K562 (cell line): ENCODE data around the gene PVALEF. TPM values are rescaled to one million over a fixed set of nuclear protein-coding genes. Genes with fewer than 3 reads are reported as not detected.

Experiments
- ATAC-seq: fragments of 200-7000 bp; cut with Tn5 transposase; 3 replicates; pipeline ENCODE4 v1.9.1; 2020; ENCODE audit warnings: moderate library complexity
- BruUV-seq: library from RNA; stranded (reverse); fragments of 400-500 nt; replicated peaks from 2 replicates; lab custom pipeline; 2021; lab: Mats Ljungman, UMichigan
- CTCF ChIA-PET: fragments of 300-600 bp; formaldehyde crosslinking; extraction: SDS; loops from one replicate; lab custom pipeline; 2021; ENCODE audit warnings: low intra/inter-chr PET ratio; lab: Yijun Ruan, JAX
- POLR2A ChIA-PET: fragments of 300-600, 350-650 bp; sonication (Branson Sonifier 250); formaldehyde crosslinking; extraction: SDS; loops from one replicate; lab custom pipeline; 2021; ENCODE audit warnings: antibody characterized with exemption, inconsistent platforms; lab: Yijun Ruan, JAX
- DNase-seq, 4 experiments: peaks; one replicate each; pipeline versions ENCODE4 v3.0.0 to v3.0.0-alpha.2; 2011 to 2018; ENCODE audit warnings: low spot score in 3 of 4, mixed read lengths in 3 of 4; ENCODE audit errors: extremely low read depth in 1 of 4
- FAIRE-seq: peaks from 2 replicates; lab custom pipeline; 2011; peaks lifted over from hg19 to GRCh38; lab: Jason Lieb, UNC
- H2AFZ ChIP-seq: 2 replicates; pipeline ENCODE4 v1.6.0; 2011; ENCODE audit warnings: low read depth, low read length, control low read depth, inconsistent platforms
- H3K27ac ChIP-seq: fragments of 200-600 bp; 3 replicates; pipeline ENCODE4 v1.8.0; 2011; ENCODE audit warnings: low read depth, mild to moderate bottlenecking, control low read depth, inconsistent platforms, low read length, moderate library complexity, mixed read lengths; ENCODE audit errors: extremely low read depth
- H3K27me3 ChIP-seq, 2 experiments: fragments of 300-600 bp in 1 of 2; 2 replicates in 1 of 2; 3 replicates in 1 of 2; pipeline versions ENCODE4 v1.6.0 to v1.8.0; 2011; ENCODE audit warnings: inconsistent platforms in 2 of 2, low read length in 2 of 2, mild to moderate bottlenecking in 1 of 2, mixed read lengths in 1 of 2, moderate library complexity in 1 of 2; ENCODE audit not compliant: control insufficient read depth in 2 of 2, insufficient read depth in 2 of 2
- H3K36me3 ChIP-seq: fragments of 300-600 bp; 3 replicates; pipeline ENCODE4 v1.8.0; 2011; ENCODE audit warnings: mild to moderate bottlenecking, low read length, inconsistent platforms; ENCODE audit not compliant: control insufficient read depth, insufficient read depth
- H3K4me1 ChIP-seq, 2 experiments: fragments of 200-600 bp in 1 of 2; replicated peaks in 1 of 2; 2 replicates in 1 of 2; 3 replicates in 1 of 2; pipeline versions ENCODE4 v1.5.1 to v1.8.0; 2011; ENCODE audit warnings: inconsistent platforms in 2 of 2, low read length in 2 of 2, mild to moderate bottlenecking in 1 of 2, mixed read lengths in 1 of 2, moderate library complexity in 1 of 2; ENCODE audit not compliant: control insufficient read depth in 2 of 2, insufficient read depth in 2 of 2
- H3K4me2 ChIP-seq: 2 replicates; pipeline ENCODE4 v1.6.1; 2011; ENCODE audit warnings: low read length, control low read depth, inconsistent platforms, mixed read lengths; ENCODE audit not compliant: insufficient read depth
- H3K4me3 ChIP-seq: fragments of 200-600 bp; sonication (generic), shearing (Covaris generic); 2 replicates; pipeline ENCODE4 v1.5.1; 2016; ENCODE audit warnings: control low read depth, inconsistent platforms
- H3K79me2 ChIP-seq: fragments of 200-600 bp; 3 replicates; pipeline ENCODE4 v1.8.0; 2011; ENCODE audit warnings: low read length, inconsistent platforms; ENCODE audit not compliant: control insufficient read depth, insufficient read depth
- H3K9ac ChIP-seq, 2 experiments: 2 replicates each; pipeline versions ENCODE4 v1.6.0 to v1.6.1; 2011; ENCODE audit warnings: low read depth in 2 of 2, low read length in 2 of 2, control low read depth in 1 of 2, inconsistent platforms in 1 of 2, mild to moderate bottlenecking in 1 of 2, mixed read lengths in 1 of 2; ENCODE audit not compliant: insufficient read depth in 1 of 2
- H3K9me1 ChIP-seq: one replicate; pipeline ENCODE4 v1.6.0; 2011; ENCODE audit warnings: inconsistent platforms, mild to moderate bottlenecking, low read length, moderate library complexity; ENCODE audit not compliant: control insufficient read depth, insufficient read depth
- H3K9me3 ChIP-seq: replicated peaks from 2 replicates; pipeline ENCODE4 v1.5.1; 2011; ENCODE audit warnings: low read depth, low read length, inconsistent platforms; ENCODE audit not compliant: control insufficient read depth, insufficient read depth
- H4K20me1 ChIP-seq: replicated peaks from 2 replicates; pipeline ENCODE4 v1.6.1; 2011; ENCODE audit warnings: low read length, inconsistent platforms, mixed read lengths; ENCODE audit not compliant: control insufficient read depth, insufficient read depth
- ERF ChIP-seq: fragments of 450-650 bp; formaldehyde crosslinking; IDR thresholded peaks from 2 replicates; pipeline ENCODE4 v1.4.0; 2020; ENCODE audit warnings: mild to moderate bottlenecking, mixed read lengths
- HDAC2 ChIP-seq: fragments of 450-650 bp; IDR thresholded peaks from 2 replicates; pipeline ENCODE4 v1.6.1; 2016; ENCODE audit warnings: mild to moderate bottlenecking
- NFRKB ChIP-seq: fragments of 450-650 bp; IDR thresholded peaks from 2 replicates; pipeline ENCODE4 v1.6.1; 2016; ENCODE audit warnings: low read depth
- SMC3 ChIP-seq: conservative IDR thresholded peaks from 2 replicates; pipeline ENCODE4 v1.6.1; 2011; ENCODE audit warnings: low read depth, low read length, improper control_type of control experiment; ENCODE audit not compliant: insufficient read depth
- SRSF3 ChIP-seq: fragments of 200-400 bp; formaldehyde crosslinking; IDR thresholded peaks from 2 replicates; pipeline ENCODE4 v1.6.1; 2016; ENCODE audit warnings: mild to moderate bottlenecking, low read length, moderate library complexity; ENCODE audit not compliant: insufficient read depth
- TAF9B ChIP-seq: fragments of 450-650 bp; IDR thresholded peaks from 2 replicates; pipeline ENCODE4 v1.6.1; 2018; ENCODE audit warnings: mild to moderate bottlenecking; ENCODE audit not compliant: partially characterized antibody
- ZBTB26 ChIP-seq: fragments of 450-650 bp; formaldehyde crosslinking; IDR thresholded peaks from 2 replicates; pipeline ENCODE4 v1.4.0; 2022; ENCODE audit warnings: missing genetic modification characterization
- ZFX ChIP-seq: sonication (generic); formaldehyde crosslinking; IDR thresholded peaks from 2 replicates; pipeline ENCODE4 v1.8.0; 2022; ENCODE audit warnings: mild to moderate bottlenecking, missing genetic modification reagents, moderate library complexity
- ZNF239 ChIP-seq: fragments of 250-450 bp; sonication (Bioruptor Pico); IDR thresholded peaks from 2 replicates; pipeline ENCODE4 v1.4.0; 2020; ENCODE audit warnings: mild to moderate bottlenecking
- WGBS: fragments of 100-300 bp; shearing (Covaris generic); methylation state at CpG from one replicate; pipeline ENCODE4 v1.1.6; 2016; ENCODE audit warnings: low coverage, mixed read lengths; ENCODE audit not compliant: insufficient coverage; ENCODE audit errors: missing lambda C conversion rate; 5-methylcytosine and 5-hydroxymethylcytosine counted together
- in situ Hi-C: fragments of 300-500 bp; cut with MboI; formaldehyde crosslinking; loops from 4 replicates; pipeline ENCODE4 v1.15.0; 2018; ENCODE audit warnings: inconsistent platforms, mixed read lengths
- intact Hi-C: fragments of 100-400 bp; cut with micrococcal nuclease; formaldehyde crosslinking; loops from 2 replicates; pipeline ENCODE4 v1.14.2; 2022
- polyA plus RNA-seq, 8 experiments: library from polyadenylated mRNA; depleted of rRNA in 4 of 8; stranded (reverse) in 5 of 8; unstranded in 3 of 8; fragments of >200 nt; fragmentation: Nextera tagmentation in 2 of 8; fragmentation: Illumina TruSeq in 1 of 8; extraction: Ambion mirVana in 2 of 8; extraction: Trizol in 1 of 8; gene quantifications; 2 replicates each; pipeline versions ENCODE4 v1.2.1 to v1.2.3, GENCODE V29; 2011 to 2014; ENCODE audit warnings: inconsistent platforms in 1 of 8, missing spikeins in 1 of 8
- total RNA-seq, 7 experiments: library from RNA; depleted of rRNA in 6 of 7; stranded (reverse); fragments of >200 nt in 6 of 7; fragmentation: Illumina TruSeq in 2 of 7; extraction: Trizol in 2 of 7; gene quantifications; 2 replicates each; pipeline versions ENCODE4 v1.2.1 to v1.2.3, GENCODE V29; 2011 to 2021; ENCODE audit warnings: low replicate concordance in 1 of 7
- TF ChIP-seq, protein P1 (sequence below): conservative IDR thresholded peaks from 2 replicates; pipeline ENCODE4 v1.6.1; 2011; ENCODE audit warnings: low read depth, mild to moderate bottlenecking, low read length; ENCODE audit not compliant: control insufficient read depth
- TF ChIP-seq, protein P2 (sequence below): fragments of 250-450 bp; sonication (Bioruptor Pico); IDR thresholded peaks from 2 replicates; pipeline ENCODE4 v1.8.0; 2021; ENCODE audit warnings: moderate library complexity, mild to moderate bottlenecking, inconsistent platforms
- TF ChIP-seq, protein P3 (sequence below): IDR thresholded peaks from 2 replicates; pipeline ENCODE4 v1.6.1; 2011; ENCODE audit warnings: borderline replicate concordance, low read depth, mild to moderate bottlenecking, moderate library complexity, low read length; ENCODE audit not compliant: insufficient read depth, poor library complexity, severe bottlenecking

Gene PVALEF
- total and polyA plus RNA-seq, 9 of the 15 experiments (the other 6 are each of a cell fraction or from before 2014, with no cell fraction given) = not detected

GRCh38 chr17:81128338-81128737 lies 37.0 kb upstream of the PVALEF start:
- no peak overlapping the region for H3K4me2 ChIP-seq
- 12% methylated on average over 14 of the region's 14 CpGs for WGBS
- H3K4me3 ChIP-seq = no peak overlapping the region
- no peaks in the 10 kb centered on the region for H3K9me3 ChIP-seq
- no peak for FAIRE-seq
- H3K27ac ChIP-seq = no peak overlapping the region
- H3K36me3 ChIP-seq = no peaks in the 10 kb centered on the region
- TF ChIP-seq, protein P1, sequence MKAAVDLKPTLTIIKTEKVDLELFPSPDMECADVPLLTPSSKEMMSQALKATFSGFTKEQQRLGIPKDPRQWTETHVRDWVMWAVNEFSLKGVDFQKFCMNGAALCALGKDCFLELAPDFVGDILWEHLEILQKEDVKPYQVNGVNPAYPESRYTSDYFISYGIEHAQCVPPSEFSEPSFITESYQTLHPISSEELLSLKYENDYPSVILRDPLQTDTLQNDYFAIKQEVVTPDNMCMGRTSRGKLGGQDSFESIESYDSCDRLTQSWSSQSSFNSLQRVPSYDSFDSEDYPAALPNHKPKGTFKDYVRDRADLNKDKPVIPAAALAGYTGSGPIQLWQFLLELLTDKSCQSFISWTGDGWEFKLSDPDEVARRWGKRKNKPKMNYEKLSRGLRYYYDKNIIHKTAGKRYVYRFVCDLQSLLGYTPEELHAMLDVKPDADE = no peak
- TF ChIP-seq ZNF239 (CRISPR knock-in tag) = no peak
- no peak for TF ChIP-seq ZFX
- no peak for TF ChIP-seq ZBTB26 (CRISPR knock-in tag)
- TF ChIP-seq, protein P2, sequence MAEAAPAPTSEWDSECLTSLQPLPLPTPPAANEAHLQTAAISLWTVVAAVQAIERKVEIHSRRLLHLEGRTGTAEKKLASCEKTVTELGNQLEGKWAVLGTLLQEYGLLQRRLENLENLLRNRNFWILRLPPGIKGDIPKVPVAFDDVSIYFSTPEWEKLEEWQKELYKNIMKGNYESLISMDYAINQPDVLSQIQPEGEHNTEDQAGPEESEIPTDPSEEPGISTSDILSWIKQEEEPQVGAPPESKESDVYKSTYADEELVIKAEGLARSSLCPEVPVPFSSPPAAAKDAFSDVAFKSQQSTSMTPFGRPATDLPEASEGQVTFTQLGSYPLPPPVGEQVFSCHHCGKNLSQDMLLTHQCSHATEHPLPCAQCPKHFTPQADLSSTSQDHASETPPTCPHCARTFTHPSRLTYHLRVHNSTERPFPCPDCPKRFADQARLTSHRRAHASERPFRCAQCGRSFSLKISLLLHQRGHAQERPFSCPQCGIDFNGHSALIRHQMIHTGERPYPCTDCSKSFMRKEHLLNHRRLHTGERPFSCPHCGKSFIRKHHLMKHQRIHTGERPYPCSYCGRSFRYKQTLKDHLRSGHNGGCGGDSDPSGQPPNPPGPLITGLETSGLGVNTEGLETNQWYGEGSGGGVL (CRISPR knock-in tag) = no peak
- TF ChIP-seq ERF = no peak
- TF ChIP-seq TAF9B = no peak
- no peak for TF ChIP-seq HDAC2
- TF ChIP-seq, protein P3, sequence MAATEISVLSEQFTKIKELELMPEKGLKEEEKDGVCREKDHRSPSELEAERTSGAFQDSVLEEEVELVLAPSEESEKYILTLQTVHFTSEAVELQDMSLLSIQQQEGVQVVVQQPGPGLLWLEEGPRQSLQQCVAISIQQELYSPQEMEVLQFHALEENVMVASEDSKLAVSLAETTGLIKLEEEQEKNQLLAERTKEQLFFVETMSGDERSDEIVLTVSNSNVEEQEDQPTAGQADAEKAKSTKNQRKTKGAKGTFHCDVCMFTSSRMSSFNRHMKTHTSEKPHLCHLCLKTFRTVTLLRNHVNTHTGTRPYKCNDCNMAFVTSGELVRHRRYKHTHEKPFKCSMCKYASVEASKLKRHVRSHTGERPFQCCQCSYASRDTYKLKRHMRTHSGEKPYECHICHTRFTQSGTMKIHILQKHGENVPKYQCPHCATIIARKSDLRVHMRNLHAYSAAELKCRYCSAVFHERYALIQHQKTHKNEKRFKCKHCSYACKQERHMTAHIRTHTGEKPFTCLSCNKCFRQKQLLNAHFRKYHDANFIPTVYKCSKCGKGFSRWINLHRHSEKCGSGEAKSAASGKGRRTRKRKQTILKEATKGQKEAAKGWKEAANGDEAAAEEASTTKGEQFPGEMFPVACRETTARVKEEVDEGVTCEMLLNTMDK = no peak
- no peak for TF ChIP-seq NFRKB
- TF ChIP-seq SRSF3 = no peak
- no peak for TF ChIP-seq SMC3
- no peak overlapping the region; a peak in 1 of 4 replicates for H3K9ac ChIP-seq
- in situ Hi-C loops = loop anchor here (25.0 kb wide), 1 partner anchor 109 kb away; the partner anchor contains the start of genes NDUFAF8 and TEPSIN
- no peak for DNase-seq
- no peaks in the 10 kb centered on the region for H3K79me2 ChIP-seq
- peaks cover 6% of the 10 kb centered on the region; the same call in 1 of the 2 replicates for H4K20me1 ChIP-seq
- no peak overlapping the region for H2AFZ ChIP-seq
- H3K27me3 ChIP-seq = peaks cover 9 to 21% of the 10 kb centered on the region in 2 experiments; a peak in 4 of 5 replicates
- BruUV-seq = no TSS peak
- ATAC-seq = no peak
- H3K4me1 ChIP-seq = peaks cover 4 to 86% of the 10 kb centered on the region in 2 experiments; a peak in 4 of 5 replicates
- POLR2A ChIA-PET = interaction anchor here (0.6 to 1.4 kb wide), 2 partner anchors 26 to 948 kb away, joined by 3 to 4 read pairs; no protein-coding TSS in a partner anchor
- CTCF ChIA-PET = no interaction called here
- H3K9me1 ChIP-seq = no peaks in the 10 kb centered on the region
- intact Hi-C loops = no loop called here
